Activated gamma-delta T cell treated with Interleukin-2 at 50 U/mL for 16 hours (primary cell): ENCODE measurements around the gene CTXND1.

Experiments
- DNase-seq: peaks from one replicate; pipeline ENCODE4 v3.0.0-alpha.2; 2020

Gene CTXND1

GRCh38 chr15:80251428-80252120 is 439 bp downstream of the CTXND1 start:
- no peak for DNase-seq

- DNase-seq, result no peak
Observed at GRCh38 chr15:80250614-80251427, 1.2 kb downstream of the CTXND1 start.

GRCh38 chr15:80249973-80250372 is 2.0 kb downstream of the CTXND1 start:
- DNase-seq, result no peak

- no peak for DNase-seq
Observed at GRCh38 chr15:80247320-80247719, 4.7 kb downstream of the CTXND1 start.

- no peak for DNase-seq
Observed at GRCh38 chr15:80246425-80246894, 5.6 kb downstream of the CTXND1 start.

- no peak for DNase-seq
Observed at GRCh38 chr15:80242802-80243201, 9.2 kb downstream of the CTXND1 start.

- no peak for DNase-seq
Observed at GRCh38 chr15:80242132-80242769, 9.8 kb downstream of the CTXND1 start.

GRCh38 chr15:80241508-80241907 is 10.5 kb downstream of the CTXND1 start:
- DNase-seq, result no peak

- DNase-seq, result no peak
Observed at GRCh38 chr15:80240276-80240675, 11.7 kb downstream of the CTXND1 start.

GRCh38 chr15:80234883-80235282 is 17.1 kb downstream of the CTXND1 start:
- DNase-seq, result peak; percentile 16

- DNase-seq, result no peak
Observed at GRCh38 chr15:80233581-80233980, 18.4 kb downstream of the CTXND1 start.

- no peak for DNase-seq
Observed at GRCh38 chr15:80231371-80231770, 20.6 kb downstream of the CTXND1 start.

- no peak for DNase-seq
Observed at GRCh38 chr15:80228959-80229610, 22.9 kb downstream of the CTXND1 start.

- no peak for DNase-seq
Observed at GRCh38 chr15:80219955-80220354, 32.1 kb downstream of the CTXND1 start.

- no peak for DNase-seq
Observed at GRCh38 chr15:80217327-80217900, 34.6 kb downstream of the CTXND1 start.

- no peak for DNase-seq
Observed at GRCh38 chr15:80216911-80217310, 35.1 kb downstream of the CTXND1 start.

GRCh38 chr15:80216141-80216540 is 35.9 kb downstream of the CTXND1 start:
- no peak for DNase-seq

- DNase-seq, result no peak
Observed at GRCh38 chr15:80214910-80215309, 37.1 kb downstream of the CTXND1 start.

- DNase-seq, result no peak
Observed at GRCh38 chr15:80211976-80212375, 40.0 kb downstream of the CTXND1 start.

GRCh38 chr15:80210611-80211573 is 41.1 kb downstream of the CTXND1 start:
- no peak for DNase-seq
